ENCODE measurements around the gene DYNC2LI1. TPM values are rescaled to one million over a fixed set of nuclear protein-coding genes. Genes with fewer than 3 reads are reported as not detected.

Gene DYNC2LI1
- polyA plus RNA-seq, 3 donors = 49.2 to 96.6 (median 82.6) TPM

GRCh38 chr2:43839776-43840564 lies 66.1 kb downstream of the DYNC2LI1 start:
- DNase-seq = no peak

- no peak for DNase-seq
Measured at GRCh38 chr2:43840965-43841364, 67.1 kb downstream of the DYNC2LI1 start.

GRCh38 chr2:43841949-43842865 lies 68.4 kb downstream of the DYNC2LI1 start:
- DNase-seq = no peak

GRCh38 chr2:43842866-43843226 lies 69.0 kb downstream of the DYNC2LI1 start:
- DNase-seq = no peak

- DNase-seq = no peak
Measured at GRCh38 chr2:43845181-43845580, 71.3 kb downstream of the DYNC2LI1 start.

- DNase-seq = no peak
Measured at GRCh38 chr2:43846140-43846793, 72.4 kb downstream of the DYNC2LI1 start.

- peak; percentile 3 for DNase-seq
Measured at GRCh38 chr2:43848214-43848613, 74.4 kb downstream of the DYNC2LI1 start.

GRCh38 chr2:43851011-43851980 lies 77.5 kb downstream of the DYNC2LI1 start:
- DNase-seq = no peak

- DNase-seq = no peak
Measured at GRCh38 chr2:43852196-43852730, 78.4 kb downstream of the DYNC2LI1 start.

- no peak for DNase-seq
Measured at GRCh38 chr2:43853141-43854081, 79.6 kb downstream of the DYNC2LI1 start.

- DNase-seq = no peak
Measured at GRCh38 chr2:43854671-43855070, 80.8 kb downstream of the DYNC2LI1 start.

GRCh38 chr2:43855292-43855691 lies 81.5 kb downstream of the DYNC2LI1 start:
- no peak for DNase-seq

Other genes starting within 250 kb of the DYNC2LI1 start
- gene THADA, start 178.0 kb upstream of the DYNC2LI1 start, polyA plus RNA-seq (ENCODE audit: insufficient read length in 3 of 3) = 10 to 100 TPM; 32.4 to 42.0 (median 39.2) TPM
- 10 to 100 TPM; 18.4 to 66.9 (median 64.8) TPM for gene PLEKHH2, start 136.8 kb upstream of the DYNC2LI1 start, polyA plus RNA-seq (ENCODE audit: insufficient read length in 3 of 3)
- gene C1GALT1C1L, start 97.6 kb upstream of the DYNC2LI1 start, polyA plus RNA-seq (ENCODE audit: insufficient read length in 3 of 3) = 1 to 10 TPM; 2.8 to 3.7 (median 3.0) TPM
- gene ABCG5, start 64.8 kb downstream of the DYNC2LI1 start, polyA plus RNA-seq (ENCODE audit: insufficient read length in 3 of 3) = under 1 TPM; 0.40 to 0.84 (median 0.75) TPM
- 1 to 10 TPM in 2 of 3 donors, under 1 TPM in 1; 0.84 to 1.3 (median 1.1) TPM for gene ABCG8, start 64.9 kb downstream of the DYNC2LI1 start, polyA plus RNA-seq (ENCODE audit: insufficient read length in 3 of 3)
- 100 to 1,000 TPM; 102 to 124 (median 115) TPM for gene LRPPRC, start 221.9 kb downstream of the DYNC2LI1 start, polyA plus RNA-seq (ENCODE audit: insufficient read length in 3 of 3)

Data from renal pelvis (tissue), 4 donors.